GM18511 (cell line): ENCODE measurements around the gene LRCH1.
A peak's percentile ranks its signal among the peaks of the same experiment; 100 is the strongest.
"Not testable (repeated sequence)": the region's sequence is repeated elsewhere in the genome, so short reads cannot be mapped to it uniquely, and the experiment has no call there.

Experiments
- ATAC-seq: cut with Tn5 transposase; IDR thresholded peaks from one replicate; pipeline ENCODE4 v1.9.1; 2021; ENCODE audit warnings: mild to moderate bottlenecking, moderate library complexity; ENCODE audit not compliant: unreplicated experiment

The LRCH1 gene

DNA sequence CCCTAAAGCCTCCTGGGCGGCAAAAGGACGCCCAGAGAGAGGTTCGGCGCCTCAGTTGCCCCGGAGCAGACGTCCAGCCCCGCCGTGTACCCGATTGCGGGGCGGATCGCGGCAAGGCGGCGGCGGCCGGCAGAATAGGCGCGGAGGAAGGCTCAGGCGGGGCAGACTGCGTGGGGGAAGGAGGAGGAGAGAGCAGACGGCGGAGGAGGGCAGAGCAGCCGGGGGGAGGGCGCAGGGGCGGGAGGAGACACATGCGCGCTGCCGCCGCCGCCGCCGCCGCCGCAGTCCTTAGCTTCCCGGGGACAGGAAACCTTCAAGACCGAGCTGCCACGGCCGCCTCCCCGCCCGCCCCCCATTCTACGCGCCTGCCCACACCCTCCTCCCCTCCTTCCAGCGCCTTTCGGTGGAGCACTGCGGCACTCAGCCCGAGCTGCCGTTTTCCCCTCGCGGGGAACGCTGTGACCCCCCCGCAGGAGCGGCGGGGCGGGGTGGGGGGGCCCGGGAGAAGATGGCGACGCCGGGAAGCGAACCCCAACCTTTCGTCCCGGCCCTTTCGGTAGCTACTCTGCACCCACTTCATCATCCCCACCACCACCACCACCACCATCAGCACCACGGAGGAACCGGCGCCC lies at the start of gene LRCH1:
LRCH1 (plus strand) TSS at position 282 of the 632 bp plus-strand sequence; CDS start at position 509, 227 bp downstream.
- peak; percentile 74 for ATAC-seq

DNA sequence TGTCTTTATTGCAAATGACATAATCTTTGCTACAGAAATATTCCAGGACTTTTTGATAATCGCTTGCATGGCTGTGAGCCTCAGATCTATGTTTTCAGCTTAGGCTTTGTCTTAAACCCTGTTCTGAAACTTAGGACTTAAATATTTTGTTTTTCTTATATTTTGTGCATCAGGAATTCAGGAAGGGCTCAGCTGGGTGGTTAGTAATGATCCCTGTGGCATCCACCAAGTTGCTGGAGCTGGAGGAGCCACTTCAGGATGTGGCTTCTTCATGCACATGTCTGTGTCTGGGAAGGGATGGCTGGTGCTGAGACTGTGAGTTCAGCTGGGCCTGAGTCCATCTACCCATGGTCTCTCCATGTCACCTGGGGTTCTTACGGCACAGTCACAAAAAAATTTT lies 48.9 kb upstream of the LRCH1 start:
- ATAC-seq: no peak

- no peak for ATAC-seq
Observed at GRCh38 chr13:46507981-46508380, 45.0 kb upstream of the LRCH1 start.

GRCh38 chr13:46509981-46510380 lies 43.0 kb upstream of the LRCH1 start:
- no peak for ATAC-seq

DNA sequence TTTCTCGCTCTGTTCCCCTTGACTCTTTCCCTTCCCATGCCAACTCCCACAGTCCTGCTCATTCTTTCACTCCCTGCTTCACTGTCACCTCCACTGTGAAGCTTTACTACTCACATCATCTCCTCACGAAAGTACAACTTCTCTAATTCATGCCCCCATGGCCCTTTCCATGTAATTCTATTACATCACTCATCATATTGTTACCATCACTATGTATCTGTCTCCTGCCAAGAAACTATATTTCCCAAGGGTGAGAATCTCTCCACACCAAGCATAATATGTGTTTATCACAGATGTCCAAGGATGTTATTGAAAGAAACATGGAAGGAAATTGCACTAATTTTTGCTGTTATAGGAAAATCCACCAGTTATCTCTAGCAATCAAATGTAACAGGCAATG lies 37.2 kb upstream of the LRCH1 start:
- no peak for ATAC-seq

GRCh38 chr13:46516599-46517338 lies 36.2 kb upstream of the LRCH1 start:
- ATAC-seq: no peak

DNA sequence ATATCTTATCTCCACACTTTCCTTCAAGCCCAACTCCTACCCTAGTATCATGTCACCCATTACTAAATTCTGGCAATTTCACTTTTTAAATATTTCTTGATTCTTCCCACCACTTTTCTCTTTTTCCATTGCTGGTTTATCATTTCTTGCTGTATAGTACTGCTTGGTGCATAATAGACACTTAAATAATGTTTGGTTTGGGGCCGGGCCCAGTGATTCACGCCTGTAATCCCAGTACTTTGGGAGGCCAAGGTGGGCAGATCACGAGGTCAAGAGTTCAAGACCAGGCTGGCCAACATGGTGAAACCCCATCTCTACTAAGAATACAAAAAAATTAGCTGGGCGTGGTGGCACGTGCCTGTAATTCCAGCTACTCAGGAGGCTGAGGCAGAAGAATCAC lies 35.2 kb upstream of the LRCH1 start:
- not testable (repeated sequence) for ATAC-seq

- ATAC-seq: no peak
Observed at GRCh38 chr13:46519182-46519581, 33.8 kb upstream of the LRCH1 start.

DNA sequence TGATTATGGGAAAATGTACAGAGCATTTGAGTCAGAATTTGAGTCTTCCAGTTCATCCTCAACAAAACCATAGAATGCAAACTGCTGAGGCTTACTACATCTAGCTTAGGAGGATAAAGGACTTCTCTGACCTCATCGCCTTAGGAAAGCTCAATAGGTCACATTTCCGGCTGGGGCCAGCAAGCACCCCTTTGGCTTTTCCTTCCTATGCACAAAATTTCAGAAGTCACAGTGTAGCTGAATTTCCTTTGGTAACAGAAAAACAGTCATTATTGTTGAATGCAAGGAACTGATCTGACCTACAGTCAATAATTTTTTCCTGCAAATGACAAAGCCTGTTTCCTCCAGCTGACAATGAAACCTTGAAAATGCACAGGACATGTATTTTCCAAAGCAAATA lies 32.8 kb upstream of the LRCH1 start:
- no peak for ATAC-seq

DNA sequence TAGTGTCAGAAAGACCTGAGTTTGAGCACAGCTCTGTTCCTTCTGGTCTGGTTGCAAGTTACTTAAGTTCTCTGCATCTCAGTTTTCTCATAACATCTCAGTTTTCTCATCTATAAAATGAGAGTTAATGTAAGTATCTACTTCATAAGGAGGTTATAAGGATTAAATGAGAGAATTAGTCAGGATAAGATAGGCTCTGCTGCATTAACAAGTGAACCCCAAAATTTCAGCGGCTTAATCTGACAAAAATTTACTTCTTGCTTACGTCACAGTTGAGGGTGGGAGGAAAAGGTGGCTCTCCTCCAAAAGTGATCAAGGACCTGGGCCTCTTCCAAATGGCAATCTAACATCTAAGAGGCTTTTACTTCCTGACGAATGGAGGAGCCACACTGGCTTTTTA lies 31.5 kb upstream of the LRCH1 start:
- no peak for ATAC-seq

DNA sequence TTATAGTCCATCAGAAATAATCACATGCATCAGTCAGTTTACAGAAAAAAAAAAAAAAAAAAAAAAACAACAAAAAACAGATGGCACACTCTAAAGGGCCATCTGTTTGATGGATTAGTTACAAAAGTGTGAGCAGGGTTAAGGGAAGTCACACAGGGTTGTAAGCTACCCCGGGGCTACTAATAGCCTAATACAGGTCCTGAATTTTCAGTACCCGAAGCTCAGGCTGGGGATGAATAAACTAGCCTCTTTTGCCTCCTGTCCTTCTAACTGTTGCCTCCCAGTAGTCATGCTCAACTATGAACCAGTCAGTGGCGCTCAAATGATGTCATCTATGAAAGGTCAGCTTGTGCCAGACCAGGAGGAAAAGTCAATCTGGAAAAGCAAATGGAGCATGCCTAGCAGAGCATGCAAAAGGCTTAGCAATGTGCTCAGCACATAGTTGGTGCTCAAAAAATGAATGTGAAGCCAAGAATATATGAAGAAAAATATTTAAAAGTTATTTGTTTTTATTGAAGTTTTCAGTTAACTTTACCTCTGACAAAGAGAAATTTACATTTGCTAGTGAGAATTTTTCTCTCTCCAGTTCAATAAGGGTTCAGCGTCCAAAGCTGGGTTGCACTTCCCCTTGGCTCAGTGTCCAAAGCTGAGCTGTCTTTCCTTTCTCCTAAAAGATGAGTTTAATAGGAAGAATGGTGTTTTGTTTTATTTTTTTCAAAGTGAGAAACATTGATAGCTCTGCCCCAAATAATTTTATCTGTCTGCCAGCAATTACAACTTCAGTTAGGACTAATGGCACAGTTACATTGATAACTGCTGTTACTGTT lies 30.8 kb upstream of the LRCH1 start:
- ATAC-seq: no peak

GRCh38 chr13:46522748-46523030 lies 30.3 kb upstream of the LRCH1 start:
- no peak for ATAC-seq

- no peak for ATAC-seq
Observed at GRCh38 chr13:46523972-46524752, 28.8 kb upstream of the LRCH1 start.

DNA sequence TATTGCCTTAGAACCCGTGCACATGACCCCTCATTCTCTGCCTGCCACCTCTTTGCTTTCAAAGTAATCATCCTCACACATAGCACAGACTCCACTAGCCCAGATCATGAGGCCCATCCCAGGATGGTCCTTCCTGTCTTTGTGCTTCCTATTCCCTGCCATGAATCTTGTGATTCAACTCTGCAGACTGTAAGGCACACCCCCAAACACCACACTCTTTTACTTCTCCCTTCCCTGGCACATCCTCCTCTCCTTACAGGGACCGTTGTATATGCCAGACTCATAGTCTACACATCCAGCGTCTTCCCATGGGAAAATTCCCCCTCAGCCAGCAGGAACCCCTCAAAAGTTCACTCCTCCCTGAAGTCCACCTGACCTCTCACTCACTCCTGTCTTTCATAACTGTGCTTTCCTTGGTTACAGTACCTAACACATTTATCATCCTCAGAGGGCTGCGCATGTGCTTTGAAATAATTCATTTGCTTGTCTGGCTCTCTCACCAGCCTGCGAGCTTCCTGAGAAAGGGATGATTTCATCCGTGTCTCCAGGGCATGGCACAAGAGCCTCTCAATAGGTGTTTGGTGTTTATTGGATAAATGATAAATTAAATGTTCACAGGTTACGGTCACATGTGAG lies 26.8 kb upstream of the LRCH1 start:
- no peak for ATAC-seq

GRCh38 chr13:46526740-46527139 lies 26.2 kb upstream of the LRCH1 start:
- ATAC-seq: no peak

- no peak for ATAC-seq
Observed at GRCh38 chr13:46527237-46527636, 25.7 kb upstream of the LRCH1 start.

GRCh38 chr13:46529216-46529919 lies 23.6 kb upstream of the LRCH1 start:
- no peak for ATAC-seq

DNA sequence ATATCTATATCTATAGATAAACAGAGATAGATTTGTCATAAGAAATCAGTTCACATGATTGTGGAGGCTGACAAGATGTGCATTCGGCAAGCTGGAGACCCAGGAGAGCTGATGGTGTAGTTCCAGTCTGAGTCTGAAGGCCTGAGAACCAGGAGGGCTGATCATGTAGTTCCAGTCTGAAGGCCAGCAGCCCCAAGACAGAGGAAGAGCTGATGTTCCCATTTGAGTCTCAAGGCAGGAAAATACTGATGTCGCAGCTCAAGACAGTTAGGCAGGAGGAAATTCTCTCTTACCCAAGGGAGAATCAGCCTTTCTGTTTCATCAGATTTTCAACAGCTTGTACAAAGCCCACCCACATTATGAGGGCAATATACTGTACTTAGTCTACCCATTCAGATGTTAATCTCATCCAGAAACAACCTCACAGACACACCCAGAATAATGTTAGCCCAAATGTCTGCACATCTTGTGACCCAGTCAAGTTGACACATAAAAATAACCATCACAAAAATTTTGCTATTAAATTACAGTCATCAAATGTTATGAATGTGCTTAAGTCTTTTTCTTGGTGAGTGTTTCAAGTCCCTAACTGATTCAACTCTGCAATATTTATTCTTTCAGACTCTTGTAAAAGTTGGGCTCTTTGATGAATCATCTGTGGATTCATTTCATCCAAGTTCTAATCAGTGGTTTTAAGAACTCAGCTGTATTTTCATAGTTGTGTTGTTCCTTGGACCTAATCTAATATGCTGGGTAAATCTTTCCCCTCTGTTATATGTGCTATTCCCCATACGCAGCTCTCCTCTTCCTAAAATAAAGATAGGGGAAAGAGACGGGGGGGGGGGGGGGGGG lies 22.7 kb upstream of the LRCH1 start:
- no peak for ATAC-seq

DNA sequence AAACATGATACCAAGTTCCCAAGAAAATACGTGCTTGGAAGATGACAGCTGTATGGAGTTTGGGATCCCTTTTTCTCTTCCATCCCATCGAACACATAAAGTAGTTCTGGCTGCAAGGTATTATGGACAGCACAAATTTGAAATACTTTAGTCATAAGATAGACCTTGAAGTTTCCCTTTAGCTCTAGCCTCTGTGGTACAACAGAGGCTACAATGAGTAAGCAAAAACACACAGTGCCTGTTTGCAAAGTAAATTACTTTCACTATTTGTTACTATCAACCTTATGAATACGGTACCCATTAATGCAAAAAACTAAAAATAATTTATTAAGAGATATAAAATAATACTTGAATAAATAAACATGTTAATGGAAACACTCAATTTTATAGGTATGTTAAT lies 21.0 kb upstream of the LRCH1 start:
- no peak for ATAC-seq
